ENCODE data around the gene AARS1.
"Not testable (repeated sequence)": the region's sequence is repeated elsewhere in the genome, so short reads cannot be mapped to it uniquely, and the experiment has no call there.

DNA sequence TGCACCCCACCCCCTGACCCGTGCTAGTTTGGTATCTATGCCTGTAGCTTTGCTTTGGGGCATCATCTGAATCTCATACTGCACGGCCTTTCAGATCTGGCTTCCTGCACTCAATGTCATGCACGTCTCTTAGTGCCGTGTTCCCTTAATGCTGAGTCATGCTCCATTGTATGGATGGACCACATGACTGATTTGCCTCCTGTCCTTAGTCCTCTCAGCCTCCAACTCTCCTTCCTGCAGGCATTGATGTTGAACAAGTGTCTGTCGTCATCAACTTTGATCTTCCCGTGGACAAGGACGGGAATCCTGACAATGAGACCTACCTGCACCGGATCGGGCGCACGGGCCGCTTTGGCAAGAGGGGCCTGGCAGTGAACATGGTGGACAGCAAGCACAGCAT, 43.4 kb upstream of the AARS1 start:
- TF ChIP-seq ZNF24 (tag by site-specific recombination; IDR thresholded peaks at IDR 0.05); ZBTB49 (tag by site-specific recombination; IDR thresholded peaks at IDR 0.05; ENCODE audit: low read depth); ZNF664 (tag by site-specific recombination; IDR thresholded peaks at IDR 0.05); ZNF48 (tag by site-specific recombination; IDR thresholded peaks at IDR 0.05); ZNF658 (tag by site-specific recombination; IDR thresholded peaks at IDR 0.05); KLF10 (tag by site-specific recombination; IDR thresholded peaks at IDR 0.05); ELK4 (IDR thresholded peaks at IDR 0.05; ENCODE audit: borderline replicate concordance, low read depth, low read length): not testable (repeated sequence)
- TF ChIP-seq, protein P1, sequence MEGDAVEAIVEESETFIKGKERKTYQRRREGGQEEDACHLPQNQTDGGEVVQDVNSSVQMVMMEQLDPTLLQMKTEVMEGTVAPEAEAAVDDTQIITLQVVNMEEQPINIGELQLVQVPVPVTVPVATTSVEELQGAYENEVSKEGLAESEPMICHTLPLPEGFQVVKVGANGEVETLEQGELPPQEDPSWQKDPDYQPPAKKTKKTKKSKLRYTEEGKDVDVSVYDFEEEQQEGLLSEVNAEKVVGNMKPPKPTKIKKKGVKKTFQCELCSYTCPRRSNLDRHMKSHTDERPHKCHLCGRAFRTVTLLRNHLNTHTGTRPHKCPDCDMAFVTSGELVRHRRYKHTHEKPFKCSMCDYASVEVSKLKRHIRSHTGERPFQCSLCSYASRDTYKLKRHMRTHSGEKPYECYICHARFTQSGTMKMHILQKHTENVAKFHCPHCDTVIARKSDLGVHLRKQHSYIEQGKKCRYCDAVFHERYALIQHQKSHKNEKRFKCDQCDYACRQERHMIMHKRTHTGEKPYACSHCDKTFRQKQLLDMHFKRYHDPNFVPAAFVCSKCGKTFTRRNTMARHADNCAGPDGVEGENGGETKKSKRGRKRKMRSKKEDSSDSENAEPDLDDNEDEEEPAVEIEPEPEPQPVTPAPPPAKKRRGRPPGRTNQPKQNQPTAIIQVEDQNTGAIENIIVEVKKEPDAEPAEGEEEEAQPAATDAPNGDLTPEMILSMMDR (tag by site-specific recombination; IDR thresholded peaks at IDR 0.05), result not testable (repeated sequence)

All from HEK293 (cell line).